ENCODE measurements around the gene CLDN22.

CLDN22 gene

GRCh38 chr4:183350317-183351071 is 30.4 kb upstream of the CLDN22 start:
- Histone ChIP-seq H3K27ac (no peak overlapping the region), H3K9me3 (no peaks in the 10 kb centered on the region), H3K4me3 (no peak overlapping the region), H3K36me3 (no peaks in the 10 kb centered on the region), H3K4me1 (peaks cover 0 to 2% (median 0%) of the 10 kb centered on the region in 4 donors), H3K27me3 (peaks cover 0 to 15% of the 10 kb centered on the region in 2 donors)
- DNase-seq = no peak
- no peak for TF ChIP-seq CTCF (IDR thresholded peaks at IDR 0.05)
- intact Hi-C loops (cut with DNase I; ENCODE audit: low total_unique reads) = no loop called here

GRCh38 chr4:183349673-183350072 is 29.6 kb upstream of the CLDN22 start:
- H3K36me3 ChIP-seq = no peaks in the 10 kb centered on the region
- H3K4me1 ChIP-seq = peaks cover 0 to 2% (median 0%) of the 10 kb centered on the region in 4 donors
- H3K27me3 ChIP-seq = peaks cover 0 to 19% of the 10 kb centered on the region in 2 donors
- H3K4me3 ChIP-seq = no peak overlapping the region
- H3K27ac ChIP-seq = no peak overlapping the region
- no peak for TF ChIP-seq CTCF (IDR thresholded peaks at IDR 0.05)
- no peaks in the 10 kb centered on the region for H3K9me3 ChIP-seq
- intact Hi-C loops (cut with DNase I; ENCODE audit: low total_unique reads) = no loop called here
- no peak for DNase-seq

GRCh38 chr4:183348706-183349659 is 28.9 kb upstream of the CLDN22 start:
- Histone ChIP-seq H3K9me3 (no peaks in the 10 kb centered on the region), H3K4me1 (peaks cover 0 to 2% (median 0%) of the 10 kb centered on the region in 4 donors), H3K36me3 (no peaks in the 10 kb centered on the region), H3K27ac (no peak overlapping the region), H3K4me3 (no peak overlapping the region), H3K27me3 (peaks cover 0 to 20% of the 10 kb centered on the region in 2 donors)
- intact Hi-C loops (cut with DNase I; ENCODE audit: low total_unique reads) = no loop called here
- DNase-seq = no peak
- no peak for TF ChIP-seq CTCF (IDR thresholded peaks at IDR 0.05)

GRCh38 chr4:183348136-183348535 is 28.1 kb upstream of the CLDN22 start:
- no peak for DNase-seq
- no peak overlapping the region for H3K27ac ChIP-seq
- H3K27me3 ChIP-seq = peaks cover 0 to 28% of the 10 kb centered on the region in 2 donors
- no peak overlapping the region for H3K4me3 ChIP-seq
- H3K9me3 ChIP-seq = no peaks in the 10 kb centered on the region
- intact Hi-C loops (cut with DNase I; ENCODE audit: low total_unique reads) = no loop called here
- peaks cover 0 to 2% (median 0%) of the 10 kb centered on the region in 4 donors for H3K4me1 ChIP-seq
- TF ChIP-seq CTCF (IDR thresholded peaks at IDR 0.05) = no peak
- no peaks in the 10 kb centered on the region for H3K36me3 ChIP-seq

GRCh38 chr4:183347566-183347965 is 27.5 kb upstream of the CLDN22 start:
- peaks cover 0 to 2% (median 0%) of the 10 kb centered on the region in 4 donors for H3K4me1 ChIP-seq
- H3K4me3 ChIP-seq = no peak overlapping the region
- no peak for DNase-seq

More at GRCh38 chr4:183347566-183347965, 27.5 kb upstream of the CLDN22 start:
- intact Hi-C loops (cut with DNase I; ENCODE audit: low total_unique reads) = no loop called here
- TF ChIP-seq CTCF (IDR thresholded peaks at IDR 0.05) = no peak
- Histone ChIP-seq H3K27ac (no peak overlapping the region), H3K27me3 (peaks cover 0 to 34% of the 10 kb centered on the region in 2 donors), H3K36me3 (no peaks in the 10 kb centered on the region), H3K9me3 (no peaks in the 10 kb centered on the region)

Measured in tibial artery (tissue), 4 donors.